Bladder microvascular endothelial cell (primary cell): ENCODE data around the gene SLC39A6. TPM values are rescaled to one million over a fixed set of nuclear protein-coding genes. Genes with fewer than 3 reads are reported as not detected.

Source experiments
- total RNA-seq: library from RNA; depleted of rRNA; stranded (reverse); fragments of >200 nt; gene quantifications from 2 replicates; pipeline ENCODE4 v1.2.3, GENCODE V29; 2014

SLC39A6 gene
- total RNA-seq, result 12.3 and 37.8 TPM in 2 replicates

GRCh38 chr18:36129300-36130038, at the start of gene SLC39A6, which contains the start of gene ELP2:
SLC39A6 (minus strand) TSS chr18:36129340; CDS start chr18:36127007, 2,333 bp downstream.
ELP2 (plus strand) TSS chr18:36129899; CDS start chr18:36129934, 35 bp downstream.

GRCh38 chr18:36067055-36067957, 61.8 kb downstream of the SLC39A6 start, which contains the start of gene RPRD1A:
RPRD1A (minus strand) TSS chr18:36067559; CDS start chr18:36067404, 155 bp downstream.

Other genes starting within 250 kb of the SLC39A6 start
- 25.1 and 39.3 TPM in 2 replicates for gene RPRD1A, start 61.8 kb downstream of the SLC39A6 start, total RNA-seq
- gene ELP2, start 559 bp upstream of the SLC39A6 start, total RNA-seq, result 87.3 and 133 TPM in 2 replicates
- gene MOCOS, start 58.2 kb upstream of the SLC39A6 start, total RNA-seq, result 0.19 and 0.32 TPM in 2 replicates
- gene FHOD3, start 168.4 kb upstream of the SLC39A6 start, total RNA-seq, result 0.06 and 0.16 TPM in 2 replicates